Activated naive CD8-positive, alpha-beta T cell treated with anti-CD3 and anti-CD28 coated beads, Interleukin-2, amount 50 U/mL, for 16 hours (primary cell): ENCODE results near the gene DNASE1L1.

Experiments
- DNase-seq: peaks from one replicate; pipeline ENCODE4 v3.0.0-alpha.2; 2020; ENCODE audit warnings: low read depth, low spot score

The DNASE1L1 gene

GRCh38 chrX:154436983-154437752 lies 28.1 kb upstream of the DNASE1L1 start, which contains the start of gene GDI1:
Gene GDI1, plus strand, starts transcription at chrX:154437154. Its CDS starts 101 bp downstream, at chrX:154437255.
- no peak for DNase-seq

GRCh38 chrX:154436374-154436982 lies 27.4 kb upstream of the DNASE1L1 start:
- no peak for DNase-seq

GRCh38 chrX:154435171-154435733 lies 26.2 kb upstream of the DNASE1L1 start:
- DNase-seq = no peak

GRCh38 chrX:154434394-154435168 lies 25.5 kb upstream of the DNASE1L1 start:
- DNase-seq = no peak

GRCh38 chrX:154433605-154434004 lies 24.6 kb upstream of the DNASE1L1 start:
- DNase-seq = no peak

GRCh38 chrX:154432210-154432609 lies 23.2 kb upstream of the DNASE1L1 start:
- no peak for DNase-seq

- no peak for DNase-seq
Measured at GRCh38 chrX:154431341-154431740, 22.3 kb upstream of the DNASE1L1 start.

- no peak for DNase-seq
Measured at GRCh38 chrX:154430916-154431315, 21.9 kb upstream of the DNASE1L1 start.

- no peak for DNase-seq
Measured at GRCh38 chrX:154430479-154430878, 21.4 kb upstream of the DNASE1L1 start.

GRCh38 chrX:154429711-154430110 lies 20.7 kb upstream of the DNASE1L1 start:
- DNase-seq = no peak

- peak; percentile 71 for DNase-seq
Measured at GRCh38 chrX:154428176-154429171, 19.4 kb upstream of the DNASE1L1 start, which contains the start of gene ATP6AP1. Gene ATP6AP1, plus strand, starts transcription at chrX:154428677. Its CDS starts 16 bp downstream, at chrX:154428693.

GRCh38 chrX:154426916-154427770 lies 18.1 kb upstream of the DNASE1L1 start:
- no peak for DNase-seq

- DNase-seq = no peak
Measured at GRCh38 chrX:154420402-154420756, 11.3 kb upstream of the DNASE1L1 start.

- DNase-seq = no peak
Measured at GRCh38 chrX:154419688-154420401, 10.8 kb upstream of the DNASE1L1 start.

GRCh38 chrX:154419189-154419588 lies 10.1 kb upstream of the DNASE1L1 start:
- DNase-seq = no peak

- DNase-seq = no peak
Measured at GRCh38 chrX:154417157-154417556, 8.1 kb upstream of the DNASE1L1 start.

- DNase-seq = no peak
Measured at GRCh38 chrX:154413142-154413541, 4.1 kb upstream of the DNASE1L1 start.

GRCh38 chrX:154412468-154412867 lies 3.4 kb upstream of the DNASE1L1 start:
- no peak for DNase-seq

GRCh38 chrX:154411981-154412340 lies 2.9 kb upstream of the DNASE1L1 start:
- DNase-seq = no peak
